ENCODE results near the gene SDC4.

DNA sequence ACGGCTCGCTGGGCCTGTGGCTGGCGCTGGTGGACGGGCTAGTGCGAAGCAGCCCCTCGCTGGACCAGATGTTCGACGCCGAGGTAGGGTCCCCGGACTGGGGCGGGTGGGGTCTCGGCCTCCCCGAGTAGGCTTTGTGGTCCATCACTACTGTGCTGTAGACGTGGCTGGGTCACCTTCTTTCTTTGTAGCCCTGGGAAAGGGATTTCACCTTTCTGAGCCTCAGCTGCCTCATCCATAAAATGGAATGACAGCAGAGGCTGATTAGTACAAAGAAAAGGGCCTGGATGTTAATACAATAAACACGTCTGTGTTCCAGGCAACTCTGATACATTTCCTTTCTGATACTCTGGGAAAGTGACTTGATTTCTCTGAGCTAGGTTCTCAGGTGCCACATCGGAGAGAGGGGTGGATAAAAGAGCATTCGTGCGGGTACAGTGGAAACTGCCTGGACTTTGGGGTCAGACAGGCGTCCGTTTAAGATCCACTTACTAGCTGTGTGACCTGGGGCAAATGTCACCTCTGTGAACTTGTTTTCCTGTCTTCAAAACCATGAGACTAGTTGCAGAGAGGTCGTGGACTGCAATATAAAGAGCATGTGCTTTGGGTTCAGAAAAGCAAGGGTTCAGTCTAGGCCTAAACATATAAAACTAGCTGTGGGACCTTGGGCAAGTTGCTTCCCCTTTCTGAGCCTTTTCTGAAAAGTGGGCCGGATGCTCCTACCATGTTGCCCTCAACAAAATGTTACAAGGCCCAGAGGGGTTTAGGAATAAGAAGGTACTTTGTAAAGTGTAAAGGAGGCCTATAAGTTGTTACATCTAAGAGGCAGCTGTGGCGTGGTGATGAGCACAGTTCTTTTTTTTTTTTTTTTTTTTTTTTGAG is 15.6 kb upstream of the SDC4 start:
- no peak for TF ChIP-seq GATA2 (IDR thresholded peaks at IDR 0.05; ENCODE audit: low read depth, low read length)
- no peak for TF ChIP-seq GATA3 (IDR thresholded peaks at IDR 0.05; ENCODE audit: low read depth, low read length)

All from SH-SY5Y (cell line).